HT1080 (cell line): ENCODE measurements around the gene SCGB3A1. TPM values are rescaled to one million over a fixed set of nuclear protein-coding genes. Genes with fewer than 3 reads are reported as not detected.
A peak's percentile ranks its signal among the peaks of the same experiment; 100 is the strongest.

Source experiments
- DNase-seq: peaks from one replicate; pipeline ENCODE4 v3.0.0-alpha.2; 2015; ENCODE audit warnings: low read depth
- total RNA-seq: library from RNA; depleted of rRNA; stranded (reverse); fragments of >200 nt; shearing (Covaris generic); gene quantifications from 2 replicates; pipeline ENCODE4 v1.2.3, GENCODE V29; 2014; rRNA removed

SCGB3A1 gene
- total RNA-seq, 1 experiment from 2014 or later, result not detected

- no peak for DNase-seq
Measured at GRCh38 chr5:180590543-180591310, 572 bp downstream of the SCGB3A1 start.

GRCh38 chr5:180589771-180590542 lies 1.3 kb downstream of the SCGB3A1 start:
- DNase-seq, result no peak

- DNase-seq, result no peak
Measured at GRCh38 chr5:180586870-180587269, 4.4 kb downstream of the SCGB3A1 start.

- no peak for DNase-seq
Measured at GRCh38 chr5:180586204-180586603, 5.1 kb downstream of the SCGB3A1 start.

GRCh38 chr5:180583738-180584137 lies 7.6 kb downstream of the SCGB3A1 start:
- DNase-seq, result no peak

- no peak for DNase-seq
Measured at GRCh38 chr5:180580681-180581080, 10.6 kb downstream of the SCGB3A1 start.

GRCh38 chr5:180575571-180575970 lies 15.7 kb downstream of the SCGB3A1 start:
- DNase-seq, result no peak

- no peak for DNase-seq
Measured at GRCh38 chr5:180568914-180569313, 22.4 kb downstream of the SCGB3A1 start.

- DNase-seq, result no peak
Measured at GRCh38 chr5:180563994-180564393, 27.3 kb downstream of the SCGB3A1 start.

GRCh38 chr5:180558232-180558631 lies 33.1 kb downstream of the SCGB3A1 start:
- no peak for DNase-seq

GRCh38 chr5:180557217-180557809 lies 34.0 kb downstream of the SCGB3A1 start:
- peak; percentile 0 for DNase-seq

GRCh38 chr5:180555168-180555921 lies 36.0 kb downstream of the SCGB3A1 start:
- no peak for DNase-seq

GRCh38 chr5:180553530-180553929 lies 37.8 kb downstream of the SCGB3A1 start:
- DNase-seq, result no peak

GRCh38 chr5:180548563-180548962 lies 42.7 kb downstream of the SCGB3A1 start:
- DNase-seq, result no peak

GRCh38 chr5:180545248-180545647 lies 46.1 kb downstream of the SCGB3A1 start:
- DNase-seq, result no peak

- no peak for DNase-seq
Measured at GRCh38 chr5:180541710-180542109, 49.6 kb downstream of the SCGB3A1 start.

Other genes starting within 250 kb of the SCGB3A1 start
- 105 and 112 TPM in 2 replicates for gene GFPT2, start 238.2 kb downstream of the SCGB3A1 start, total RNA-seq
- gene CNOT6, start 97.1 kb downstream of the SCGB3A1 start, total RNA-seq, result 7.5 and 20.9 TPM in 2 replicates
- gene FLT4, start 58.1 kb upstream of the SCGB3A1 start, total RNA-seq, result 0.03 and 0.31 TPM in 2 replicates
- not detected in 2 replicates for gene OR2Y1, start 148.6 kb upstream of the SCGB3A1 start, total RNA-seq
- gene MGAT1, start 211.3 kb upstream of the SCGB3A1 start, total RNA-seq, result 65.3 and 76.2 TPM in 2 replicates